Suppressor macrophage (primary cell): ENCODE measurements around the gene OR52A5.
"Not testable (repeated sequence)": the region's sequence is repeated elsewhere in the genome, so short reads cannot be mapped to it uniquely, and the experiment has no call there.

Experiments used
- DNase-seq, 4 experiments: peaks; one replicate each; pipeline ENCODE4 v3.0.0-alpha.2; 2020 to 2022
- total RNA-seq, 17 experiments: gene quantifications; one replicate each; lab custom pipeline; 2026; ENCODE audit warnings: mixed read lengths in 6 of 17, inconsistent platforms in 3 of 17; lab: John Stamatoyannopoulos, UW

OR52A5 gene
- total RNA-seq = 0 to 1.8 (median 0) reads per million in 17 experiments

DNA sequence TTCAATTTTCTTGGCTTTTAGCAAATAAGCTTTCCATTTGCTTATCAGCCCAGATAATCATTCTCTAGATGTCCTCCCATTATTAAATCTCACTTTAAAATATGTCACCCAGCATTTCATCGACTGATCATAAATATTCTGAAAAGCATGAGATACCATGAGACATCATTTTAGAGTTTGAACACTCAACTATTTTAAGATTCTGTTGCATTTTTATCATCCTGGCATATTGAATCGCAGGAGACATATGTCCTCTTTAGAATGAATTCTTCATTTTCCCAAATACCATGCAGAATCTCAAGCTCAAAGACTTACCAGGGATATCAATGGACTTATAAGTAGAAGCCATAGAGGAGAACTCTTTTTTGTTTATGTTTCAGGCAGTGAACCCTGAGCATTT lies at the start of gene OR52A5:
OR52A5 (minus strand) TSS at position 361 of the 400 bp plus-strand sequence. CDS start 5,714 bp downstream, outside the sequence.
- DNase-seq = no peak

DNA sequence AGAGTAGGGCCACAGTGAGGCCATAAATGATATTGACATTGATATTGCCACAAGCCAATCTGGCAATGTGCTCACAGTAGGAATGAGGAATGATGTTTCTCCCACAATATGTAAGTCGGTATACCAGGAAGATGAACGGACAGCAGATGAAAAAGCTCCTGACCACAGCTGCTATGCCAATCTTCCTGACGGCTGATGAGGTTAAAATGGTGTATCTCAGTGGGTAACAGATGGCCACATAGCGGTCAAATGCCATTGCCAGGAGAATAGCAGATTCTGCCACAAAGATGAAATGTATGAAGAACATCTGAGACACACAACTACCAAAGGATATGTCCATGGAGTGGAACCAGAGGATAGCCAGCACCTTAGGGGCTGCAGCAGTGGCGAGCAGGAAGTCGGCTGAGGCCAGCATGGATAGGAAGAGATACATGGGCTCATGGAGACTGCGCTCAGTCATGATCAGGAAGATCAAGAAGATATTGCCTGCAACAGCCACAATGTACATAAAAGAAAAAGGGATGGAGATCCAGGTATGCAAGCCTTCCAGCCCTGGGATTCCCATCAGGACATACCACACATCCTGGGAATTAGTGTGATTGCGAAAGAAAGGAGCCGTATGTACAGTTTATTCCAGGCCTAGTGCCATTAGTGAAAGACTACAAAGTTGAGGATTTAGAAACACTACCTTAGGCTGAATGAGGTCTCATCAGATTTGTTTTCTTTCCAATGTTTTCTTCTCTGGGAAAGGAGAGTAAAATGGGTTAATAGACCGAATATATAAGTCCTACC lies 40.1 kb upstream of the OR52A5 start:
- no peak for DNase-seq

DNA sequence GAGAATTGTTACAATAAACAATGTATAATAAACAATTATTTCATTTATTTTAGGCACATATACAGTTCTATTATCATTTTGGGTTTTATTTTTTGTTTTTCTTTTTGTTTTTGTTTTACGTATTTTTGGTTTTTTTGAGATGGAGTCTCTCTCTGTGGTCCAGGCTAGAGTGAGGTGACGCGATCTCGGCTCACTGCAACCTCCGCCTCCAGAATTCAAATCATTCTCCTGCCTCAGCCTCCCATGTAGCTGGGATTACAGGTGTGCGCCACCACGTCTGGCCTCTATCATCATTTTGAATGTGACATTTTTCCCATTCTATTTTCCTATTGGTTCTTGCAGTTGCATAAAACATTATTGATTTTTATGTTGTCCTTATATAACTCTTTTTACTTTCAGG lies 36.8 kb upstream of the OR52A5 start:
- DNase-seq = no peak

DNA sequence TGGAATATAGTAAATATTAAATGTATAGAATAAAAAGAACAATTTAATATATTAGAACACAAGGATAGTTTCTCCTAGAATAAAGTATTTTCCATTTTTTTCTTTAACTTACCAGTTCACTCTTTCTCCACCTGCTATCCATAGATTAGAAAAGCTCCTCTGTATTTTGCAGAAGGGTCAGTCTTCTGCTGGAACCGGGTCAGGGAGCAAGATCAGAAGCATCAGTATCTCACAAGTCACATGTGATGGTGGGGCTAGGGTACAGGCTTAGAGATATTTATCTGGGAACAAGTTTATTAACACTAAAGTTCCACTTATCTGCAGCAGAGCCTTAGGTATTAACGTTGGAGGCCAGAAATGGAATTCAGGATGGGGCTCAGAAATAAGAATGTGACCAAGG lies 33.7 kb upstream of the OR52A5 start:
- DNase-seq = no peak

DNA sequence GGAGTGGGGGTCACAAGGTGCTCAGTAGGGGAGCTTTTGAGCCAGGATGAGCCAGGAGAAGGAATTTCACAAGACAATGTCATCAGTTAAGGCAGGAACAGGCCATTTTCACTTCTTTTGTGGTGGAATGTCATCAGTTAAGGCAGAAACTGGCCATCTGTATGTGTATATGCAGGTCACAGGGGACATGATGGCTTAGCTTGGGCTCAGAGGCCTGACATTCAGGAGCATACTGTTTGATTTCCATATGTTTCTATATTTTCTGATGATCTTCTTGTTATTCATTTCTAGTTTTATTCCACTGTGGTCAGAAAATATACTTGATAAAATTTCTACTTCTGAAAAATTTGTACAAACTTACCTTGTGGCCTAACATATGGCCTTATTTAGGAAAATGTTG lies 27.7 kb upstream of the OR52A5 start:
- not testable (repeated sequence) for DNase-seq

DNA sequence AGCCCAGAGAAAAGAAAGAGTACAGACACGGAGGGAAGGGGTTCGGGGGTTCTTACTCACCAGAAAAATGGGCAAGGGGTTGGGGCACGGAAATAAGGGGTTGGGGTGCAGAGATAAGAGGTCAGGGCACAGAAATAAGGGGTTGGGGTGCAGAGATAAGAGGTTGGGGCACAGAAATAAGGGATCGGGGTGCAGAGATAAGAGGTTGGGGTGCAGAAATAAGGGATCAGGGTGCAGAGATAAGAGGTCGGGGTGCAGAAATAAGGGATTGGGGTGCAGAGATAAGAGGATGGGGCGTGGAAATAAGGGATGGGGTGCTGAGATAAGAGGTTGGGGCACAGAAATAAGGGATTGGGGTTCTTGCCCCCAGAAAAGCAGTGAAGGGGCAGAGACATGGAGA lies 26.7 kb upstream of the OR52A5 start:
- not testable (repeated sequence) for DNase-seq

DNA sequence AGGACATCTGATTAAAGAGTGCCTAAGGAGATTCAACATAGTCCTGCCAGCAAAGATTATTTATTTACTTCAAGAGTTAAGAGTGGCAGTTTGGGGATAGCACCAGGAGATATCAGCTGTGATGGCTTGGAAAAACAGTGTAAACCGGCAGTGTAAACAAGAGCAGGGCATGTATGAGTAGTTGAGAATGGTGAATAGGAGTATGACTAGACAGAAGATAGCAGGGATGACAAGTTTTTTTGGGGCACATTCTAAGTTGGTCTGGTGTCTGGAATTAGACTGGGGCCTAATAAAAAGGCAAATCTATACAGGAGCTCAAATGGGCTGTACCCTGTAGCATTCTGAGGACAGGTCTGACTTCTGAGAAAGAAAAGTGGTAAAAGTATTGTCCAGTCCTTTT lies 22.9 kb upstream of the OR52A5 start:
- not testable (repeated sequence) for DNase-seq

DNA sequence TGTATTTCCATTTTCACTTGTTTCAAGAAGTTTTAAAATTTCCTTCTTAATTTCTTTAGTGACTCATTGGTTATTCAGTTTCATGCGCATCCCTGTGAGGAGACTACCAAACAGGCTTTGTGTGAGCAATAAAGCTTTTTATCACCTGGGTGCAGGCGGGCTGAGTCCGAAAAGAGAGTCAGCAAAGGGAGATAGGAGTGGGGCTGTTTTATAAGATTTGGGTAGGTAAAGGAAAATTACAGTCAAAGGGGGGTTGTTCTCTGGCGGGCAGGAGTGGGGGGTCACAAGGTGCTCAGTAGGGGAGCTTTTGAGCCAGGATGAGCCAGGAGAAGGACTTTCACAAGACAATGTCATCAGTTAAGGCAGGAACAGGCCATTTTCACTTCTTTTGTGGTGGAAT lies 22.1 kb upstream of the OR52A5 start:
- not testable (repeated sequence) for DNase-seq

DNA sequence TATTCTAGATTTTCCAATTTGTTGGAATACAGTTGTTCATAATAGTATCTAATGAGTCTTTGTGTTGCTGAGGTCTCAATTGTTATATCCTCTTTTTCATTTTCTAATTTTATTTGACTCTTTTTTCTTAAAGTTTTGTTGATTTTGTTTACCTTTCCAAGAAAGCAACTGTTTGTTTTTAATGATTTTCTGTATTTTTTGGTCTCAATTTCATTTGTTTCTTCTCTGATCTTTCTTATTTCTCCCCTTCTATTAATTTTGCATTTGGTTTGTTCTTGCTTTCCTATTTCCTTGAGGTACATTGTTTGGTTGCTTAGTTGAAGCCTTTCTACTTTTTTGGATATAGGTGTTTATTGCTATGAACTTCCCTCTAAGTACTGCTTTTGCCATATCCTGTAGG lies 21.6 kb upstream of the OR52A5 start:
- DNase-seq = no peak

DNA sequence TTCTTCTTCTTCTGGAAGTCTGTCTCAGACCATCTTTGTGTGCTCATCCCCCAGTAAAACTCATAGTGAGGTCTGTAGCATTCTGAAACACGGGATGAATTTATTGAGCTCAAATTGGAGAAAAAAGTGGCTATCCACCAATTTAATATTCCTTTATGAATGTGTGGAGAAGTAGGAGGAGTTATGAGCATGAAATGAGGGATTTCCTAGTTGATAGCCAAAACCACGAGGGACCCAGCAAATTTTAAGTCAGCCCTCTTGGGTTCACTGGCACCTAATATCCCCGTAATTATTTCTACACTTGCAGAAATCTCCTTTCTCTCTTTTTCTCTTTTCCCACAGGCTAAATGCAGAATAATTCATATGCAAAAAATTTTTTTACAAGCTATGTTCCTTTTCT lies 16.5 kb upstream of the OR52A5 start, which contains the start of gene OR52A1:
OR52A1 (minus strand) TSS at position 101 of the 400 bp plus-strand sequence. CDS start 2,388 bp downstream, outside the sequence.
- DNase-seq = no peak

DNA sequence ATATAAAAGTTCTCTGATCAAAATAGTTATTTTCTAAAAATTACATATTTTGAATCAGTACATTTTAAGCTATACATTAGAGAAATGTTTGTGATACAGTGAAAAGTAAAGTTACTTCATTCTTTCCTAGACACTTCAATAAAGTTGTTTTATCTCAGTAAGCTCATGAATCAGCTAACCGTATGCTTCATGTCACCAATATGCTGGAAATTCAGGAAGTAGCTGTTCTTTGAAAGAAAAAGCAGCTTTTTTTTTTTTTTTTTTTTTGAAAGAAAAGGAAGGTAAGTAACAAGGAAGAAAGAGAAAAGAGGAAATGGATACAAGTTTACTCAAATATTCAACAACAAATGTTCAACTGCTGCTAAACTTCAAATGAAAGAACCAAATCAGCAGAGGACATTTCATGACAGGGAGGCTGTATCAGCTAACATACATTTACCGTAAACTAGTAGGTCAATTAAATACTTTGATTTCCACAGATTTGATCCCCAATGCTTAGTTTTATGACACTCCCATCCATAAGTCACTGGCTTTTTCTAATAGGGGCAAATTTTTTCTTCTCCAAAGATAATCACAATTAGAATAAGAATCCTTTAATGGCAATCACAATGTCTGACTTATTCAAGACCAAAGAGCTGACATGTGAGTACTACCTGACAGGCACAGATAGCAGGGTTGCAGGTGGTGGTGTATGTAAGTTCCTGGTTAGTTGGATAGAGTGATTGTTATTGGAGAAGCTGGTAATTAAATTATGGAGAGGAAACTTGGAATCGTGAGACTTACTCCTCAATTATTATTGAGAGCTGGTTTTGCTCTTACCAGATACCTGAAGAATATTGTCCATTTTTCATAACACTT lies 15.6 kb upstream of the OR52A5 start:
- DNase-seq = peak in 2 of 4 experiments; percentile 9 to 16

DNA sequence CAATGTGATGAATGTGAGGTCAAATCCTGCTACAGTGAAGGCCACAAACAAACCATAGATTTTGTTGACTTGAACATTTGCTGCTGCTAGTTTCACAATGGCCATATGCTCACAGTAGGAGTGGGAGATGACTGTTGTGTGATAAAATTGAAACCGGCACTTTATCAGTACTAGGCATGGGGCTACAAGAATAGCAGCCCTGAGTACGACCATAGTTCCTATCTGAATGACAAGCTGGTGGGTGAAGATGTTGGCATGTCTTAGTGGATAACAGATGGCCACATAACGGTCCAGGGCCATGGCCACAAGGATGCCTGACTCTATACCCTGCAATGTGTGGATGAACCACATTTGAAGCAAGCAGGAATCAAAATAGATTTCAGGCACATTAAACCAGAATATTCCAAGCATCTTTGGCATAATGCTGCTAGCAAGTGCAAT lies 13.6 kb upstream of the OR52A5 start:
- no peak for DNase-seq

DNA sequence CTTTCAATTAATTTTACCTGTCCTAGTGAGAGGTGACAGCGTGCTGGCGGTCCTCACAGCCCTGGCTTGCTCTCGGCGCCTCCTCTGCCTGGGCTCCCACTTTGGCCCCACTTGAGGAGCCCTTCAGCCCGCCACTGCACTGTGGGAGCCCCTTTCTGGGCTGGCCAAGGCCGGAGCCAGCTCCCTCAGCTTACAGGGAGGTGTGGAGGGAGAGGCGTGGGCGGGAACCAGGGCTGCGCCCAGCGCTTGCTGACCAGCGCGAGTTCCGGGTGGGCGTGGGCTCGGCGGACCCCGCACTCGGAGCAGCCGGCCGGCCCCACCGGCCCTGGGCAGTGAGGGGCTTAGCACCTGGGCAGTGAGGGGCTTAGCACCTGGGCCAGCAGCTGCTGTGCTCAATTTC lies 6.0 kb upstream of the OR52A5 start:
- DNase-seq = not testable (repeated sequence)

DNA sequence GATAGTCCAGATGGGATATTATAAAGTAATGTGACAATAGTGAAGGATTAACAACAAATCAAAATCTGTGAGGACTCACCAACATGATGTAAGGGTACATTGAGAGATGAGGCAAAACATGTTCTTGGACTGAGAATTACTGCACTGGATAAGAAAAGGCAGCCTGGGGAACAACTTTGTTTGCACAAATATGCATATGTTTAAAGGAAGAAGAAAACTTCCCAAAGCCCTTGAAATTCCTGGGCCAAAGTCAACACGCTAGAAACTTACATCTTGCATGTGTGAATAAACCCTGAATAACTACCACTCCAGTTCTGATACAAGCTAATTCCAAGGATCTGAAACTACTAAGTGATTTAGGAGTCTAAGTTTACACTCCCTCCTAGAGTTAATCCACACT lies 1.1 kb downstream of the OR52A5 start:
- no peak for DNase-seq

DNA sequence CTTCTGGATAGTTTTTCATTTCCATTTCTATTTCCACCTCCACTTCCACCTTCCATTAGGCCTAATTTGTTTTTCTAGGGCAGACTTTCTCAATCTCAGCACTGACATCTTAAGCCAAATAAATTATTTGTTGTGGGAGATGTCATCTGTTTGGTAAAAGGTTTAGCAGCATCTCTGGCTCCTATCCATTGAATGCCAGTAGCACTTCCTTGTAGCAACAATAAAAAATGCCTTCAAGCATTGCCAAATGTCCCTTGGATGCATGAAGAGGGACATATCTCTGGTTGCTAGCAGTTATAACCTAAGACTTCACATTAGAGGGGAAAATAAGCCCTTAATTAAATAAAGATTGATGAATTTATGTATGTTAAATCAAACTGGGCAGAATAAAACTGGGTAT lies 1.9 kb downstream of the OR52A5 start:
- no peak for DNase-seq

DNA sequence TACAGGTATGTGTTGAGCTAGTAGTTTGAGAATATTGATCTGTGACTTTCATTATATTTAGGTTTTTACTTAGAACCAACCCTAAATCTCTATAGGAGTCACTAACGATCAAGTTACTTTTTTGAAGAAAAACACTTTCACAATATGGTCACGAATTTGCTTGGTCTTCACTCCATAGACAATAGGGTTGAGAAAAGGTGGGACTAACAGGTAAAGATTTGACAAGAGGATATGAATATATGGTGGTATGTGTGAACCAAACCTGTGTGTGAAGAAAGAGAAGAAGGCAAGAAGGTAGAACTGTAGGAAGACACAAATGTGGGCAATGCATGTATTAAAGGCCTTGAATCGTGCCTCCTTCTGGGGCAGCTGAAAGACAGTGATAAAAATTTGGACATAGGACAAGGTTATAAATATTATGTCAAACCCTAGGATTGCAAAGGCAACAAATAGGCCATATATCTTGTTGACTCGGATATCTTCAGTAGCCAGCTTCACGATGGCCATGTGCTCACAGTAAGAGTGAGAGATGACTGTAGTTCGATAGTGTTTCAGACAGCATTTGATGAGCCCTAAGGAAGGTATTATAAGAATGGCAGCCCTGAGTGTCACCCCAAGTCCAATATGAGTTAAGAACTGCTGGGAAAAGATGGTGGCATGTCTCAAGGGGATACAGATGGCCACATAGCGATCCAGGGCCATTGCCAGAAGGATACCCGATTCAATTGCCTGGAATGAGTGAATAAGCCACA lies 6.4 kb downstream of the OR52A5 start:
- no peak for DNase-seq

DNA sequence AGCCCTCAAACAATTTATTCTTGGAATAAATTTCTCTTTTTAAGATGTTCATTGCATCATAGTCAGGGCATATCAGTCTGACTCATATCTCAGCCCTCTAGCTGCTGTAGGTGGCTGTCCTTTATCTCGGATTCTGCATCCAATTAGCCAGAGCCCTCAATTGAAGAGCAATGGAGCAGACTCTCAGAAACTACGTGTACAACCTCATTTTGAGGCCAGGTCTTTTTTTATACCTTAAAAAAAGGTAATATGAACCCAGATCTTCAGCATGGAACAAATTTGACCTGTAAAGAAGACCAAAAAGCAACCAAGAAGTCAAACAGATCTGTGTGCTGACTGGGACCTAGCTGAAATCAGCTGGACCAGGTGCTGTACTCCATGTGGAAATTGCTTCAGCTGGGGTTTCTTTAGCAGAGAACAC lies 8.7 kb downstream of the OR52A5 start:
- no peak for DNase-seq

DNA sequence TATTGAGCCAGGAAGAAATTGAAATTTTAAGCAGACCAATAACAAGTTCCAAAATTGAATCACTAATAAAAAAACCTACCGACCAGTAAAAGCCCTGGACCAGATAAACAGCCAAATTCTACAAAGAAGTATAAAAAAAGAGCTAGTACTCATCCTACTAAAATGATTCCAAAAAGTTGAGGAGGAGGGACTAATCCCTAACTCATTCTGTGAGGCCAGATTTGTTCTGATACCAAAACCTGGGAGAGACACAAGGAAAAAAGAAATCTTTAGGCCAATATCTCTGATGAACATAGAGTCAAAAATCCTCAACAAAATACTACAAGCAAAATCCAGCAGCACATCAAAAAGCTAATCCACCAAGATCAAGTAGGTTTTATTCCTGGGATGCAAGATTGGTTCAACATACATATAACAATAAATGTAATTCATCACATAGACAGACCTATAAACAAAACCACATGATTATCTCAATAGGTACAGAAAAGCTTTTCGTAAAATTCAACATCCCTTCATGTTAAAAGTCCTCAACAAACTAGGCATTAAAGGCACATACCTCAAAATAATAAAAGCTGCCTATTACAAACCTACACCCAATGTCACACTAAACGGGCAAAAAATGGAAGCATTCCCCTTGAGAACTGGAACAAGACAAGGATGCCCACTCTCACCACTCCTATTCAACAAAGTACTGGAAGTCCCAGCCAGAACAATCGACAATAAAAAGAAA lies 13.1 kb downstream of the OR52A5 start:
- DNase-seq = no peak

DNA sequence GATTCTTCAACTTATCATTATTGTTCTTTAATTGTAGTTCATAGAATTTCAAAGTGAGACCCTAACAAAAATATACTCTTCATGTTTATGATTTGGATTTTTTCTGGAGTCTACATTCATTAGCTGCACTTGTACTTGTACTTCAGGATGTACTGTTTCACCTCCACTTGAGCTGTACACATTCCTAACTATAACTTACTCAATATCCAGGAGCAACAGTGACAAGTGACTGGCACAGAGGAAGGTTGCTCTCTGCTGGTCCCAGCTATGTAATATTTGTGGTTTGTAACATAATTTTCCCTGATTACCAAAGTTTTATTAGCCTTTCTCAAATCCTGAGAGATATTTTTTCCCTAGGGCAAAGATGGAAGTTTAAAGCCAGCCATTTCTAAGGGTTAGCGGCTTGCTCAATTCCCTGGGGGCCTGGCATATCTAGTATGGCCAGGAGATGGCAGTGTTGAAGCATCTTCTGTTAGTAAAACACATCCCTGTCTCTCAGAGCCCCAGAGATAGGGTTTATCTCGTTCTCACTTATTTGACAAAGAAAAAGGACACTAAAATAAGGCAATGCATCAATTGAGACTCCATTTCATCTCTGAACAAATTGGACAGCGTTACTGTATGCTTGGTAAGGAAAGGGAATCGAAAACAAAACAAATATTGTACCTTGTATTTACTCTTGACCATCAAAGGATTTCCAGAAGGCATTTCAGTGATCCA lies 14.2 kb downstream of the OR52A5 start:
- peak; percentile 74 to 79 (median 76) for DNase-seq

DNA sequence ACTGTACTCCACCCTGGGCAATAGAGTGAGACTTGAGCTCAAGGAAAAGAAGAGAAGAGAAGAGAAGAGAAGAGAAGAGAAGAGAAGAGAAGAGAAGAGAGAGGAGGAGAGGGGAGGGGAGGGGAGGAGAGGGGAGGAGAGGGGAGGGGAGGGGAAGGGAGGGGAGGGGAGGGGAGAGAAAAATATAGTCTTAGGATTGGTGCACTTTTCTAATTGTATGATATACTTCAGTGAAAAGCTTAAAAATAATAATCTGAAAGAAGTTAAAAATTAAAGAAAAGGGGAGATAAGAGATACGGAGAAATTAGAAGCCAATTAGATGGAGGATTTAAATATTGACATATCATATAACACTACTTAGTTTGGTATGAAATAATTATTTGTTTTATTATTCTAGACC lies 19.3 kb downstream of the OR52A5 start:
- no peak for DNase-seq

DNA sequence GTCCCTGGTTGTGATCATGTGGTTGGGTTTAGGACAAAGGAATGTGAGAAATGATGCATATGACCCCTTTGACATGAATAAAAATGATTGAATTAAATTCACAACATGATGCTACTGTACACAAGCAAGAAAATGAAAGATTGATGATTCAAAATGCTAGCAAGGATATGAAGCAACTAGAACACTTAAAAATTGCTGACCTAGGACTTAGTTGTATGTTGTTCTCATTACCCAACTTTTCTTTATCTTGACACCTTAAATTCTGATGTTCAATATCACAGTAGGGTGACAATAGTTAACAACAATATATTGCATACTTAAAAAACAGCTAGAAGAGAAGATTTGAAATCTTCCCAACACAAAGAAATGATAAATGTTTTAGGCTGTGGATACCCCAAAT lies 20.6 kb downstream of the OR52A5 start:
- no peak for DNase-seq
